T-helper 1 cell treated with Interleukin-12 subunit alpha and Interleukin-12 subunit beta and Interleukin-4 antibody, amounts not matched to agents 30 ng/mL and 1 ng/mL, for 36 hours (primary cell): ENCODE data around the gene URB2. TPM values are rescaled to one million over a fixed set of nuclear protein-coding genes. Genes with fewer than 3 reads are reported as not detected.
"Not testable (repeated sequence)": the region's sequence is repeated elsewhere in the genome, so short reads cannot be mapped to it uniquely, and the experiment has no call there.

Source experiments
- intact Hi-C: fragments of 100-400 bp; cut with micrococcal nuclease; formaldehyde crosslinking; loops from one replicate; pipeline ENCODE4 v1.15.1; 2024
- total RNA-seq: library from RNA; stranded (reverse); gene quantifications from 2 replicates; pipeline ENCODE4 v1.2.3, GENCODE V29; 2022

The URB2 gene
- total RNA-seq, 1 donor from 2014 or later: 19.3 TPM

DNA sequence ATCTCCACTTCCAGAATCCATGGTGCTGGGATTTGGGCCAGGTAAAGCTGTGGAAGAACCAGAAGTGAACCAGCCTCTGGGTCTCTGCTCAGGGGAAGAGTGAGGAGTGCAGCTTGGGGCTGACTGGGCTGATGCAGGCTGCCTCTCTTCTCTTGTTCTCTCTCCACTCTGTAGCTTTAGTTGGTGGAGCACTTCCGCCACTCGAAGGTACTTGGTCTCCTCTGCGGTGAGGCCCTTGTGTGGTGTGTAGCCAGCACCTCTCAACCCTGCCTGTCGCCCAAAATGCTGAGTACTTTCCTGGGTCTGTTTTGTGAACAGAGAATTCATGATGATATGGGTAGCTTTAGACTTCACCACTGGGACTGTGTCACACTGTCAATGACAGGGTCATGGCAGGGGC lies 63.2 kb downstream of the URB2 start:
- intact Hi-C loops: no loop called here

DNA sequence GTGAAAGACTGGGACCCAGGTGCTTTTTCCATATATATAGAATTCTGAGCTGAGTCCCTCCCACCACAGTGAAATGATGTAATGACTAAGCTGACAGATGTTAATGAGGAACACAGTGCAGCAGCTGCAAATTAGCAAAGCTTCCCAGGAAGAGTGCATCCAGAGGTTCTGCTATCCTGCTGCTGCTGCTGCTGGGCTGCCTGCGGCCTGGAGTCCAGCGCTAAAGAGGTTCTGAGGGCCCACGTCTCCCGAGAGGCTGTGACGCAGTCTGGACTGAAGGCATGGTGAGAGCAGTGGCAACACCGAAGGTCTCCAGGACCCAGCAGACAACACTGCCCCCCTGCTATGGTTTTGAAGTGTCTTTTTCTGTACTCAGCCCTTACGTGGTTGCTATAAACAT lies 63.9 kb downstream of the URB2 start:
- intact Hi-C loops: no loop called here

DNA sequence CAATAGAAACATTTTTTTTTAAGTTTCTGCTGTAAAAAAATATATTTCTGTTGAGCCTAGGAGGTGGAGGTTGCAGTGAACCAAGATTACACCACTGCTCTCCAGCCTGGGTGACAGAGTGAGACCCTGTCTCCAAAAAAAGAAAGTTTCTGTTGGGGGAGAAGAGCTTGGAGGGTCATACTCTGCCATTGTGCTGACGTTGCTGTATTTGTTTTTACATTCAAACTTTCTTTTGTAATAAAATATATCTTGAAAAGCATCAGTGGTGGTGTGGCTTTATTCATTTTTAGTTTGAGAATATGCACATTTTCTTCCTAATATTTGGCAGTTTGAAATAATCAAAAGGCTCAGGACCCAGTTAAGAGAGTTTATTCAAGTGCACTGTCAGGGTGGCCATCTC lies 64.6 kb downstream of the URB2 start:
- intact Hi-C loops: no loop called here

DNA sequence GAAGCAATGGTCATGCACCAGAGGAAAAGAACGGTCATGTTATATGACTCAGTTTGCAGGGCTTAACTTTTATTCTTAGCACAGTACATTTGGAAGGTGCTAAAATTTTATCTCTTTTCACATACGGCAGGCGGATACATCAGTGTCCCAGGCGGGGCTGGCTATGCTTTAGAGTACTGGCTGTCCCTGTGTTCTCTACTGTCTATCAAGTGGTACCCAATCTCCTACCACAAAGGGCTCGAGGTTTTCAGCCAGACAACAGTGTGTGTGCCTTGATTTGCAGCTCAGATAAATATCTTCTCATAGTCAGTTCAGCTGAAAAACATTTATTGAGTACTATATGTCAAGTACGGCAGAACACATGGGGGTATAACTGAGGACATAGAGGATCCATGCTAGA lies 65.3 kb downstream of the URB2 start:
- intact Hi-C loops: no loop called here

DNA sequence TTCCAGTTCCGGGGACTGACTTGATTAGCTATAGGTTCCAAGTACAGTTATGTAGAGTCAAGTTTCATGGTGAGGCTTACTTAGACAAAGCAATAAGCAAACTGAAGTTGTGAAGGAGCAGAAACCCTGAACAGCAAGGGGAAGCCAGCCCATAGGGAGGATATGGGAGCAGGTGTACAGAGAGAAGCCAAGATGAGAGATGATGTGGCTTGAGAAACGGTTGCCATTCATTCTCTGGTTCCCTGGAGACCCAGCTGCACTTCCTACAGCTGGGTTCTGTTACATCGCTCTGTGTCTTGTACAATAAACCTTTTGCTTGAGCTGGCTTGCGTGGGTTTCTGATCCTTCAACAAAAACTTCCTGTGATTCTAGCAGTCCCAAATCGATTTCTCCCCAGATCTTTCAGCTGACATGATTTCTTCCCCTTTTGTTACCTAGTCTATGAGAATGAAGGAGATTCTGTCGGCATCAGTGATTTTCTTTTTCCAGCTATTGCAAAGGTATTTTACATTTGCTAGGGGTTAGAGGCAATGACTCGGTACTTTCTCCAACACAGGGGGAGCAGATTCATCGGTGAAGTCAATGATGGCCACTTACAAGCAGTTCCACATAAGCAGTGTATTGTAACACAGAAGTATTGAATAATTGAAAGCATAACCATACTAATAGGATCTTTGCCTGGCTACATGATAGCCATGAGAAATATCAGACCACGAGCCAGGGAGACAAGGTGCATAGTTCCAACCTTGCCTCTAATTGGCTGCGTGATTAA lies 67.3 kb downstream of the URB2 start:
- intact Hi-C loops: no loop called here

DNA sequence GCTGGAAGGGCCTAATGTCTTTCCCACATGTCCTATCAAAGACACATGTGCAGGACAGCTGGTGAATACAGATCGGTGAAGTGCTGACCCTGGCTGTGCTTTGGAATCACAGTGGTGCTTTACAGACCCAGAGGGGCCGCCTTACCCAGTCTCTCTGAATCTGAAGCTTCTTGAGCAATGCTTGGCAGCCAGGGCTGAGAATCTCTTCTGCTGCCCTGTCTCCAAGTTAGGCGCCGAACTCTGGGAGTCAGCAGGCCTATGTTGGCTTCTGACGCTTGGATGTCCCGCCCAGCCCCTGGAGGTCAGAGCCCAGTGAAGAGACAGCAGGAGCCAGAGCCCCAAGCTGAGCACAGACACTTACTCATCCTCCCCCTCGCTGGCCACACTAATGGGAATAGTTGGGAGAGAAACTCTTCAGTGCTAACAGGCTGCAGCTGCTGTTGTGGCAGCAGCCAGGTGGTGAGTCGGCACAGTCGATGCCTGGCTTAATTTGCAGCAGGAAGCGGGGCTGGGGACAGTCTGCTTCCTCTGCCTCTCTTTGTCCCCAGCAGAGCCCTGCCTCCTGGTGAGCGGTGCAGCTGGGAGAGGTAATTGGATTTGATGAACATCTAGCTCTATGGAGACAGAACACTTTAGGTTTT lies 68.1 kb downstream of the URB2 start:
- intact Hi-C loops: no loop called here

GRCh38 chr1:229696385-229696784 lies 70.3 kb downstream of the URB2 start:
- intact Hi-C loops: no loop called here

DNA sequence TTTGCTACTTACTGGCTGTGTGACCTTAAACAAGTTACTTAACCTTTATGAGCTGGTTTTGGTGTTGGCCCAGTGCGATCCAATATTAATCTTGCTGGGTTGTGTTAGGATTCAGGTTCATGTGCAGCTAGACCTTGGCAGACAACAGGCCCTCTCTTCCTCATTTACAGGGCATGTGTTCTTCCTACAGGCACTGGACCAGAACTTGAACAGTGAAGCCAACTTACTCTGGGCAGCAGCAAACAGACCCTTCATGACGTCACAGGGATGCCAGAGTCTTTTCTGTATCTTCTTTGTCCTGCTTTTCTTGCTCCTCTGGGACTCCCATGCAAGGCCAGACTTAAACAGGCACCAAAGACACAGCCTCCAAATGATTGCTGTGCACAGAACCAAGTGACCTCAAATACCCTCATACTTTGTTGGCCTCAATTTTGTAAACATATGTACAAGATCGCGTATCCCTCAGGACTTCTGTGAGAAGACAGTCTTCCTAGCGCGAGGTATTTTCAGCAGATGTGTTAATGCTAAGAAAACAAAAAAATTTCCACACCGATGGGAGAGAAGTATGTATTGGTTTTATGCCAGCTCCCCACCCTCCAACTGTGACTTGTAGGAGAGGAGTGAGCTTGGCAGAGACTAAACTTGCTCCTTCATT lies 73.7 kb downstream of the URB2 start:
- intact Hi-C loops: no loop called here

DNA sequence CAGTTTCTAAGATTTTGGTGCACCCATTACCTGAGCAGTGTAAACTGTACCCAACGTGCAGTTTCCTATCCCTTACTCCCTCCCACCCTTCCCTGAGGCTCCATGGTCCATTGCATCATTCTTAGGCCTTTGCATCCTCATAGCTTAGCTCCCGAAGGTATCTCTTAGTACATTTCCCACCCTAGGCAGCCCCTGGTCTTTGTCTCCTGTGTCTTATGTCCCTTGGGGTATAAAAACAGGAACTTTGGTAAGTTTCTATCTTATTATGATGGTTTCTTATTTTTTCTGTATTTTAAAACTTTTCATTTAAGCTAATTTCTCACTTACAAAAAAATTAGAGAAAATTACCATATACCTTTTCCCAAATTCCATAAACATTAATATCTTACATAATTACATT lies 78.1 kb downstream of the URB2 start:
- intact Hi-C loops: no loop called here

GRCh38 chr1:229705152-229705551 lies 79.1 kb downstream of the URB2 start:
- intact Hi-C loops: not testable (repeated sequence)

- intact Hi-C loops: not testable (repeated sequence)
Observed at GRCh38 chr1:229707127-229707526, 81.1 kb downstream of the URB2 start.

- intact Hi-C loops: no loop called here
Observed at GRCh38 chr1:229709500-229710013, 83.5 kb downstream of the URB2 start.

Other genes with a start within 250 kb of the URB2 start
- 0.15 TPM in 1 of 2 replicates, not detected in the other for gene ACTA1, start 192.2 kb upstream of the URB2 start, total RNA-seq
- 37.5 and 38.8 TPM in 2 replicates for gene NUP133, start 117.9 kb upstream of the URB2 start, total RNA-seq
- gene ABCB10, start 67.5 kb upstream of the URB2 start, total RNA-seq: 31.2 and 32.3 TPM in 2 replicates
- gene TAF5L, start 125 bp upstream of the URB2 start, total RNA-seq: 25.4 and 27.7 TPM in 2 replicates